Measurements from ENCODE around the gene ASAP2.

DNA sequence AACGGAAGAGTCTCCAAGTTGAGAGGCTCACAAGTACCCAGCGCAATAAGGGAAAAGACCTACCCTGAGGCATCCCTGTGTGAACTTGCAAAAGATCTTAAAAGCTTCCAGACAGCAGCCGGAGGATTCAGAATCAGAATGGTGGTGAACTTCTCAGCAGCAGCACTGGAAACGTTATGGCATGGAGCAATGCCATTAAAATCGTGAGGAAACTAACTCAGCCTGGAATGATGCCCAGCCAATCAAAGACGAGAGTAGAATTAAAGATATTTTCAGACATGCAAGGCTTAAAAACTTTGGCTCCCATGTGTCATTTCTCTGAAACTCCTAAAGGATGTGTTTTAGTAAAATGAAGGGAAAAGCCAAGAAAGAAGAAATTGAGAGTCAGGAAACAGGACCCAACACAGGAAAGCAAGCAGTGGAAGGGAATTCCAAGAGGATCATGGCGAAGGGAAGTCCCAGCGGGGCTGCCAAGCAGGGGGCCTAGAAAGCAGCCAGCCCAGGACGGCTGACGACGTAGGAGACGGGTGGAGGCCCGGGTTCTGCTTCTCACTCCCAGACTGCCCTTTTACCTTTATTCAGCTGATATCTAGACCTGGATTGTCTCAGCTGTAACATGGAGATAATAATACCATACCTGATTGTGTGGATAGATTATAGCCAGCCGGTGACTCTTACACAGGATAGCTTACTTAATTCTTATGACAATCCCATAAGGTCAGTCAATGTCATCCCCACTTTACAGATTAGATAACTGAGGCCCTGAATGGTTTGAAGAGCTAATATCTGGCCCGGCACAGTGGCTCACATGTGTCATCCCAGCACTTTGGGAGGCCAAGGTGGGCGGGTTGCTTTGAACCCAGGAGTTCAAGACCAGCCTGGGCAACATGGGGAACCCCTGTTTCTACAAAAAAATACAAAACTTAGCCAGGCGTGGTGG is 92.8 kb downstream of the ASAP2 start:
- TF ChIP-seq, protein P1, sequence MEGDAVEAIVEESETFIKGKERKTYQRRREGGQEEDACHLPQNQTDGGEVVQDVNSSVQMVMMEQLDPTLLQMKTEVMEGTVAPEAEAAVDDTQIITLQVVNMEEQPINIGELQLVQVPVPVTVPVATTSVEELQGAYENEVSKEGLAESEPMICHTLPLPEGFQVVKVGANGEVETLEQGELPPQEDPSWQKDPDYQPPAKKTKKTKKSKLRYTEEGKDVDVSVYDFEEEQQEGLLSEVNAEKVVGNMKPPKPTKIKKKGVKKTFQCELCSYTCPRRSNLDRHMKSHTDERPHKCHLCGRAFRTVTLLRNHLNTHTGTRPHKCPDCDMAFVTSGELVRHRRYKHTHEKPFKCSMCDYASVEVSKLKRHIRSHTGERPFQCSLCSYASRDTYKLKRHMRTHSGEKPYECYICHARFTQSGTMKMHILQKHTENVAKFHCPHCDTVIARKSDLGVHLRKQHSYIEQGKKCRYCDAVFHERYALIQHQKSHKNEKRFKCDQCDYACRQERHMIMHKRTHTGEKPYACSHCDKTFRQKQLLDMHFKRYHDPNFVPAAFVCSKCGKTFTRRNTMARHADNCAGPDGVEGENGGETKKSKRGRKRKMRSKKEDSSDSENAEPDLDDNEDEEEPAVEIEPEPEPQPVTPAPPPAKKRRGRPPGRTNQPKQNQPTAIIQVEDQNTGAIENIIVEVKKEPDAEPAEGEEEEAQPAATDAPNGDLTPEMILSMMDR (optimal IDR thresholded peaks at IDR 0.05 in 1 of 3, IDR thresholded peaks at IDR 0.05 in 1 of 3, conservative IDR thresholded peaks at IDR 0.05 in 1 of 3; ENCODE audit: extremely low read depth in 1 of 3, insufficient read depth in 2 of 3, low read length in 3 of 3): no peak
- TF ChIP-seq EZH2 (IDR thresholded peaks at IDR 0.05; ENCODE audit: low read length): no peak
